Measurements from ENCODE around the gene YPEL2. TPM values are rescaled to one million over a fixed set of nuclear protein-coding genes. Genes with fewer than 3 reads are reported as not detected.

YPEL2 gene
- total and polyA plus RNA-seq, 2 donors (not counting 1 experiment from before 2014, with no cell fraction given), result 20.7 to 51.8 TPM

DNA sequence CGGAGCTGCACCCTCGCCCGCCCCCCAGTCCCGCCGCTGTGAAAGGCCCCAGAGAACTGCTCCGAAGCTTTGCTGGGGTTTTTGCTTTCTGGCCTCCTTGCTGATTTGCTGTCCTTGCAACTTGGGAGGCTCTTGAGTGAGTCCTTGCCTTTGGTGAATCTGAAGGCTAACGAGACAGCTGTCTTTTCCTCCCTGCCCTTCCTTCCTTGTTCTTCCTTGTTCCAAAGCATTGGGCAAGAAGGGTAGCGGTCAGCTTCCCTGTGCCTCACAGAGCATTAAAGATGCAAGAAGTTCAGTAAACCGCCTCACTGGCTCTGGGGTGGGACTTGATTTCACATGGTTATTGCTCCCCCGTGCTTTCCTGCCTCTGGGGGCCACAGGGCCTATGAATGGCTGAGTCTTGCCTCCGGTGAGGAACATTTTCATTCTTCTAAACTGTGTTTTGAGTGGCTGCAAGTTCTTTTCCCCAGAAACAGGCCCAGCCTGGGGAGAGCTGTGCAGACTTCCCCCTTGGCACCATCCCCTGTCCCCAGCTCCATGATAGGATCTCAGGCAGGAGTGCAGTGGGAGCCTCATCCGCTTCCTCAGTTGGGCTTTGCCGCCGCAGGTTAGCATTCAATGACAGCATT, 1.4 kb downstream of the YPEL2 start:
- H4K20me1 ChIP-seq (ENCODE audit: control insufficient read depth, insufficient read depth, low read length, poor library complexity, severe bottlenecking), result peaks cover 45% of the 10 kb centered on the region
- H3K9ac ChIP-seq (ENCODE audit: low read length), result peak overlapping the region; percentile 82
- H3K4me1 Mint-ChIP-seq, result peaks cover 70% of the 10 kb centered on the region

DNA sequence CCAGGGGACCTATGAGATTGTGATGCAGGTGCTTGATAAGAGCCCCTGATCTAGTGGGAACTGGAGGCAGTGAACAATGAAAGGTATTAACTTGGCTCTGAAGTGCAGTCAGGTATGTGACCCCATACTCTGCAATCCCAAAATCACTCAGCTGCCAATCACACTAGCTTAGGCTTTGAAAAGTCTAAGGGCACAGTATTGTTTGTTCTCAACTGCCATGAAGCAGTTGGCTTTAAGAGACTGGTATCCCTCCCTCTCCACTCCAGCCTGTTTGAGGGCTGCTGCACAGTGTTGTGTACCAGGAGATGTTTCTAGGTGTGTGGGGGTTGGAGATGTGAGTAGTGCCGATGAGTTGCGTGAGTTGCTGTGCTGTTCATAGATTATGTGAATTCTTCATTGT, 2.4 kb downstream of the YPEL2 start:
- Histone ChIP-seq H3K4me1 (ENCODE audit: control insufficient read depth in 2 of 2, insufficient read depth in 2 of 2, low read length in 2 of 2) (peaks cover 33 to 40% of the 10 kb centered on the region in 2 donors), H3K4me3 (ENCODE audit: control extremely low read depth in 1 of 5, extremely low read depth in 1 of 5, insufficient read depth in 1 of 5, low read depth in 2 of 5, low read length in 4 of 5) (no peak overlapping the region), H3K9ac (ENCODE audit: low read length) (no peak overlapping the region), H3K36me3 (replicated peaks in 1 of 2; ENCODE audit: control extremely low read depth in 1 of 2, control insufficient read depth in 1 of 2, extremely low read depth in 1 of 2, insufficient read depth in 2 of 2, low read length in 1 of 2) (no peaks in the 10 kb centered on the region), H3K27me3 (replicated peaks in 1 of 4; ENCODE audit: control extremely low read depth in 1 of 4, control insufficient read depth in 3 of 4, insufficient read depth in 4 of 4, low read length in 3 of 4) (no peaks in the 10 kb centered on the region), H3K9me3 (ENCODE audit: control extremely low read depth in 1 of 3, control insufficient read depth in 2 of 3, insufficient read depth in 1 of 3, low read length in 2 of 3) (no peaks in the 10 kb centered on the region), H3K79me2 (ENCODE audit: control insufficient read depth, insufficient read depth, low read length) (peaks cover 70% of the 10 kb centered on the region), H4K20me1 (ENCODE audit: control insufficient read depth, insufficient read depth, low read length, poor library complexity, severe bottlenecking) (peaks cover 55% of the 10 kb centered on the region), H2AFZ (ENCODE audit: insufficient read depth, low read depth, low read length, poor library complexity, severe bottlenecking) (no peak overlapping the region), H3K4me2 (replicated peaks; ENCODE audit: low read depth, low read length, poor library complexity, severe bottlenecking) (peak overlapping the region; percentile 96), H3K27ac (ENCODE audit: low read length in 2 of 2) (no peak overlapping the region)
- ChIA-PET CTCF (interaction anchor here (3.1 kb wide), 1 partner anchor 28 kb away, joined by 11 read pairs; no protein-coding TSS in a partner anchor), POLR2A (no interaction called here)
- Mint-ChIP-seq H3K27me3 (no peaks in the 10 kb centered on the region), H3K4me3 (peak overlapping the region; percentile 97), H3K4me1 (peaks cover 69% of the 10 kb centered on the region), H3K27ac (peak overlapping the region; percentile 32), H3K9me3 (ENCODE audit: insufficient read depth) (no peaks in the 10 kb centered on the region)
- intact Hi-C loops (cut with micrococcal nuclease), result no loop called here
- WGBS (ENCODE audit: insufficient coverage), result 100% methylated on average over 2 of the region's 2 CpGs
- ATAC-seq (ENCODE audit: low read depth), result no peak
- TF ChIP-seq, protein P1, sequence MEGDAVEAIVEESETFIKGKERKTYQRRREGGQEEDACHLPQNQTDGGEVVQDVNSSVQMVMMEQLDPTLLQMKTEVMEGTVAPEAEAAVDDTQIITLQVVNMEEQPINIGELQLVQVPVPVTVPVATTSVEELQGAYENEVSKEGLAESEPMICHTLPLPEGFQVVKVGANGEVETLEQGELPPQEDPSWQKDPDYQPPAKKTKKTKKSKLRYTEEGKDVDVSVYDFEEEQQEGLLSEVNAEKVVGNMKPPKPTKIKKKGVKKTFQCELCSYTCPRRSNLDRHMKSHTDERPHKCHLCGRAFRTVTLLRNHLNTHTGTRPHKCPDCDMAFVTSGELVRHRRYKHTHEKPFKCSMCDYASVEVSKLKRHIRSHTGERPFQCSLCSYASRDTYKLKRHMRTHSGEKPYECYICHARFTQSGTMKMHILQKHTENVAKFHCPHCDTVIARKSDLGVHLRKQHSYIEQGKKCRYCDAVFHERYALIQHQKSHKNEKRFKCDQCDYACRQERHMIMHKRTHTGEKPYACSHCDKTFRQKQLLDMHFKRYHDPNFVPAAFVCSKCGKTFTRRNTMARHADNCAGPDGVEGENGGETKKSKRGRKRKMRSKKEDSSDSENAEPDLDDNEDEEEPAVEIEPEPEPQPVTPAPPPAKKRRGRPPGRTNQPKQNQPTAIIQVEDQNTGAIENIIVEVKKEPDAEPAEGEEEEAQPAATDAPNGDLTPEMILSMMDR (IDR thresholded peaks at IDR 0.05), result no peak
- TF ChIP-seq EZH2 (IDR thresholded peaks at IDR 0.05; ENCODE audit: borderline replicate concordance, insufficient read depth, low read depth, low read length, poor library complexity, severe bottlenecking), result no peak
- no peak for DNase-seq

More for the DNA sequence above, 1.4 kb downstream of the YPEL2 start:
- H3K4me1 ChIP-seq (ENCODE audit: control insufficient read depth in 2 of 2, insufficient read depth in 2 of 2, low read length in 2 of 2), result peaks cover 33 to 45% of the 10 kb centered on the region in 2 donors
- H3K27me3 ChIP-seq (replicated peaks in 1 of 4; ENCODE audit: control extremely low read depth in 1 of 4, control insufficient read depth in 3 of 4, insufficient read depth in 4 of 4, low read length in 3 of 4), result no peaks in the 10 kb centered on the region
- peak overlapping the region; percentile 89 for H3K27ac Mint-ChIP-seq
- H3K27me3 Mint-ChIP-seq, result no peaks in the 10 kb centered on the region
- H3K9me3 ChIP-seq (ENCODE audit: control extremely low read depth in 1 of 3, control insufficient read depth in 2 of 3, insufficient read depth in 1 of 3, low read length in 2 of 3), result no peaks in the 10 kb centered on the region
- intact Hi-C loops (cut with micrococcal nuclease), result no loop called here
- peak overlapping the region; percentile 96 for H3K4me2 ChIP-seq (replicated peaks; ENCODE audit: low read depth, low read length, poor library complexity, severe bottlenecking)
- H3K4me3 Mint-ChIP-seq, result peak overlapping the region; percentile 97
- CTCF ChIA-PET, result interaction anchor here (0.7 to 8.1 kb wide), 16 partner anchors 17 to 309 kb away, joined by 3 to 358 read pairs (median 5); no protein-coding TSS in a partner anchor
- H3K79me2 ChIP-seq (ENCODE audit: control insufficient read depth, insufficient read depth, low read length), result peaks cover 60% of the 10 kb centered on the region
- no peaks in the 10 kb centered on the region for H3K36me3 ChIP-seq (replicated peaks in 1 of 2; ENCODE audit: control extremely low read depth in 1 of 2, control insufficient read depth in 1 of 2, extremely low read depth in 1 of 2, insufficient read depth in 2 of 2, low read length in 1 of 2)
- peak overlapping the region in 1 of 2 donors; percentile 76 for H3K27ac ChIP-seq (ENCODE audit: low read length in 2 of 2)
- DNase-seq (no peak), ATAC-seq (ENCODE audit: low read depth) (no peak)
- POLR2A ChIA-PET, result interaction anchor here (0.6 to 3.2 kb wide), 6 partner anchors 13 to 488 kb away, joined by 3 to 17 read pairs (median 4); no protein-coding TSS in a partner anchor
- WGBS (ENCODE audit: insufficient coverage), result 28% methylated on average over 13 of the region's 14 CpGs
- peak overlapping the region; percentile 78 for H2AFZ ChIP-seq (ENCODE audit: insufficient read depth, low read depth, low read length, poor library complexity, severe bottlenecking)
- no peaks in the 10 kb centered on the region for H3K9me3 Mint-ChIP-seq (ENCODE audit: insufficient read depth)
- H3K4me3 ChIP-seq (ENCODE audit: control extremely low read depth in 1 of 5, extremely low read depth in 1 of 5, insufficient read depth in 1 of 5, low read depth in 2 of 5, low read length in 4 of 5), result peak overlapping the region; percentile 45 to 93 (median 90)
- TF ChIP-seq, protein P1 (IDR thresholded peaks at IDR 0.05), result no peak
- TF ChIP-seq EZH2 (IDR thresholded peaks at IDR 0.05; ENCODE audit: borderline replicate concordance, insufficient read depth, low read depth, low read length, poor library complexity, severe bottlenecking), result no peak

Measured in B cell (primary cell).